ENCODE results near the gene CENATAC.
"Not testable (repeated sequence)": the region's sequence is repeated elsewhere in the genome, so short reads cannot be mapped to it uniquely, and the experiment has no call there.

Gene CENATAC

GRCh38 chr11:119046489-119046888, 48.6 kb downstream of the CENATAC start:
- H3K4me1 ChIP-seq (ENCODE audit: insufficient read depth, low read length) = no peaks in the 10 kb centered on the region
- H3K4me3 ChIP-seq (ENCODE audit: low read depth in 1 of 2, low read length in 2 of 2) = no peak overlapping the region
- peaks cover 47% of the 10 kb centered on the region for H3K36me3 ChIP-seq (ENCODE audit: insufficient read depth, low read length)
- no peaks in the 10 kb centered on the region for H3K27me3 ChIP-seq (ENCODE audit: control insufficient read depth in 1 of 2, insufficient read depth in 2 of 2, low read length in 2 of 2)
- no peak overlapping the region for H3K27ac ChIP-seq (ENCODE audit: low read depth, low read length)
- no peaks in the 10 kb centered on the region for H3K9me3 ChIP-seq (ENCODE audit: low read length)
- H3K9ac ChIP-seq (ENCODE audit: low read length) = no peak overlapping the region

GRCh38 chr11:119047205-119047604, 49.3 kb downstream of the CENATAC start:
- H3K4me1 ChIP-seq (ENCODE audit: insufficient read depth, low read length) = no peaks in the 10 kb centered on the region
- H3K27me3 ChIP-seq (ENCODE audit: control insufficient read depth in 1 of 2, insufficient read depth in 2 of 2, low read length in 2 of 2) = no peaks in the 10 kb centered on the region
- no peak overlapping the region for H3K9ac ChIP-seq (ENCODE audit: low read length)
- H3K9me3 ChIP-seq (ENCODE audit: low read length) = no peaks in the 10 kb centered on the region
- no peak overlapping the region for H3K27ac ChIP-seq (ENCODE audit: low read depth, low read length)
- no peak overlapping the region for H3K4me3 ChIP-seq (ENCODE audit: low read depth in 1 of 2, low read length in 2 of 2)
- H3K36me3 ChIP-seq (ENCODE audit: insufficient read depth, low read length) = peaks cover 54% of the 10 kb centered on the region

GRCh38 chr11:119048644-119049043, 50.7 kb downstream of the CENATAC start:
- no peaks in the 10 kb centered on the region for H3K9me3 ChIP-seq (ENCODE audit: low read length)
- peaks cover 69% of the 10 kb centered on the region for H3K36me3 ChIP-seq (ENCODE audit: insufficient read depth, low read length)
- no peaks in the 10 kb centered on the region for H3K4me1 ChIP-seq (ENCODE audit: insufficient read depth, low read length)
- H3K9ac ChIP-seq (ENCODE audit: low read length) = no peak overlapping the region
- H3K27me3 ChIP-seq (ENCODE audit: control insufficient read depth in 1 of 2, insufficient read depth in 2 of 2, low read length in 2 of 2) = no peaks in the 10 kb centered on the region
- H3K27ac ChIP-seq (ENCODE audit: low read depth, low read length) = no peak overlapping the region
- no peak overlapping the region for H3K4me3 ChIP-seq (ENCODE audit: low read depth in 1 of 2, low read length in 2 of 2)

GRCh38 chr11:119049081-119049480, 51.1 kb downstream of the CENATAC start:
- no peaks in the 10 kb centered on the region for H3K4me1 ChIP-seq (ENCODE audit: insufficient read depth, low read length)
- H3K27ac ChIP-seq (ENCODE audit: low read depth, low read length) = no peak overlapping the region
- H3K27me3 ChIP-seq (ENCODE audit: control insufficient read depth in 1 of 2, insufficient read depth in 2 of 2, low read length in 2 of 2) = no peaks in the 10 kb centered on the region
- peaks cover 73% of the 10 kb centered on the region for H3K36me3 ChIP-seq (ENCODE audit: insufficient read depth, low read length)
- no peak overlapping the region for H3K9ac ChIP-seq (ENCODE audit: low read length)
- H3K9me3 ChIP-seq (ENCODE audit: low read length) = no peaks in the 10 kb centered on the region
- H3K4me3 ChIP-seq (ENCODE audit: low read depth in 1 of 2, low read length in 2 of 2) = no peak overlapping the region

- Histone ChIP-seq H3K9ac (ENCODE audit: low read length) (no peak overlapping the region), H3K36me3 (ENCODE audit: insufficient read depth, low read length) (peaks cover 79% of the 10 kb centered on the region), H3K4me1 (ENCODE audit: insufficient read depth, low read length) (peaks cover 14% of the 10 kb centered on the region), H3K27ac (ENCODE audit: low read depth, low read length) (no peak overlapping the region), H3K27me3 (ENCODE audit: control insufficient read depth in 1 of 2, insufficient read depth in 2 of 2, low read length in 2 of 2) (no peaks in the 10 kb centered on the region), H3K4me3 (ENCODE audit: low read depth in 1 of 2, low read length in 2 of 2) (no peak overlapping the region), H3K9me3 (ENCODE audit: low read length) (no peaks in the 10 kb centered on the region)
These were observed 53.7 kb downstream of the CENATAC start for GRCh38 chr11:119051440-119052162.

- no peak overlapping the region for H3K9ac ChIP-seq (ENCODE audit: low read length)
- no peak overlapping the region for H3K27ac ChIP-seq (ENCODE audit: low read depth, low read length)
- peaks cover 14% of the 10 kb centered on the region for H3K4me1 ChIP-seq (ENCODE audit: insufficient read depth, low read length)
- peaks cover 72% of the 10 kb centered on the region for H3K36me3 ChIP-seq (ENCODE audit: insufficient read depth, low read length)
- no peaks in the 10 kb centered on the region for H3K9me3 ChIP-seq (ENCODE audit: low read length)
- H3K4me3 ChIP-seq (ENCODE audit: low read depth in 1 of 2, low read length in 2 of 2) = no peak overlapping the region
- H3K27me3 ChIP-seq (ENCODE audit: control insufficient read depth in 1 of 2, insufficient read depth in 2 of 2, low read length in 2 of 2) = no peaks in the 10 kb centered on the region
These were observed 54.4 kb downstream of the CENATAC start for GRCh38 chr11:119052163-119052814.

- Histone ChIP-seq H3K4me3 (ENCODE audit: low read depth in 1 of 2, low read length in 2 of 2) (no peak overlapping the region), H3K27ac (ENCODE audit: low read depth, low read length) (no peak overlapping the region), H3K9me3 (ENCODE audit: low read length) (no peaks in the 10 kb centered on the region), H3K27me3 (ENCODE audit: control insufficient read depth in 1 of 2, insufficient read depth in 2 of 2, low read length in 2 of 2) (no peaks in the 10 kb centered on the region), H3K36me3 (ENCODE audit: insufficient read depth, low read length) (peaks cover 51% of the 10 kb centered on the region), H3K4me1 (ENCODE audit: insufficient read depth, low read length) (peaks cover 14% of the 10 kb centered on the region), H3K9ac (ENCODE audit: low read length) (no peak overlapping the region)
These were observed 56.5 kb downstream of the CENATAC start for GRCh38 chr11:119054418-119054817.

GRCh38 chr11:119055901-119056300, 58.0 kb downstream of the CENATAC start:
- Histone ChIP-seq H3K27ac (ENCODE audit: low read depth, low read length) (peak overlapping the region; percentile 85), H3K4me1 (ENCODE audit: insufficient read depth, low read length) (peaks cover 14% of the 10 kb centered on the region), H3K9ac (ENCODE audit: low read length) (peak overlapping the region; percentile 78), H3K27me3 (ENCODE audit: control insufficient read depth in 1 of 2, insufficient read depth in 2 of 2, low read length in 2 of 2) (no peaks in the 10 kb centered on the region), H3K36me3 (ENCODE audit: insufficient read depth, low read length) (peaks cover 42% of the 10 kb centered on the region), H3K9me3 (ENCODE audit: low read length) (no peaks in the 10 kb centered on the region), H3K4me3 (ENCODE audit: low read depth in 1 of 2, low read length in 2 of 2) (peak overlapping the region; percentile 79 to 91)

GRCh38 chr11:119056421-119056999, 58.6 kb downstream of the CENATAC start:
- Histone ChIP-seq H3K27ac (ENCODE audit: low read depth, low read length) (peak overlapping the region; percentile 85), H3K9ac (ENCODE audit: low read length) (peak overlapping the region; percentile 78), H3K36me3 (ENCODE audit: insufficient read depth, low read length) (peaks cover 36% of the 10 kb centered on the region), H3K4me1 (ENCODE audit: insufficient read depth, low read length) (peaks cover 14% of the 10 kb centered on the region), H3K9me3 (ENCODE audit: low read length) (no peaks in the 10 kb centered on the region), H3K4me3 (ENCODE audit: low read depth in 1 of 2, low read length in 2 of 2) (peak overlapping the region; percentile 79 to 91), H3K27me3 (ENCODE audit: control insufficient read depth in 1 of 2, insufficient read depth in 2 of 2, low read length in 2 of 2) (no peaks in the 10 kb centered on the region)

- H3K4me1 ChIP-seq (ENCODE audit: insufficient read depth, low read length) = peaks cover 14% of the 10 kb centered on the region
- H3K9ac ChIP-seq (ENCODE audit: low read length) = peak within 1 kb of the TSS; percentile 78
- H3K9me3 ChIP-seq (ENCODE audit: low read length) = no peaks in the 10 kb centered on the region
- H3K4me3 ChIP-seq (ENCODE audit: low read depth in 1 of 2, low read length in 2 of 2) = peak within 1 kb of the TSS; percentile 91 to 92
- peaks cover 30% of the 10 kb centered on the region for H3K36me3 ChIP-seq (ENCODE audit: insufficient read depth, low read length)
- H3K27ac ChIP-seq (ENCODE audit: low read depth, low read length) = peak within 1 kb of the TSS; percentile 94
- no peaks in the 10 kb centered on the region for H3K27me3 ChIP-seq (ENCODE audit: control insufficient read depth in 1 of 2, insufficient read depth in 2 of 2, low read length in 2 of 2)
These were observed 59.2 kb downstream of the CENATAC start, which contains the start of gene HYOU1 for GRCh38 chr11:119057000-119057769. HYOU1 (minus strand) TSS chr11:119057205; CDS start chr11:119056160, 1,045 bp downstream.

- Histone ChIP-seq H3K36me3 (ENCODE audit: insufficient read depth, low read length) (peaks cover 10% of the 10 kb centered on the region), H3K4me1 (ENCODE audit: insufficient read depth, low read length) (peaks cover 14% of the 10 kb centered on the region)
- not testable (repeated sequence) for H3K27ac ChIP-seq (ENCODE audit: low read depth, low read length); H3K9me3 ChIP-seq (ENCODE audit: low read length); H3K9ac ChIP-seq (ENCODE audit: low read length); H3K27me3 ChIP-seq (ENCODE audit: control insufficient read depth in 1 of 2, insufficient read depth in 2 of 2, low read length in 2 of 2); H3K4me3 ChIP-seq (ENCODE audit: low read depth in 1 of 2, low read length in 2 of 2)
These were observed 61.2 kb downstream of the CENATAC start for GRCh38 chr11:119059128-119059527.

All from muscle layer of colon (tissue), 2 donors.